ENCODE data around the gene TEX11.

GRCh38 chrX:70488856-70489255, 419.7 kb downstream of the TEX11 start:
- TF ChIP-seq POLR2A (IDR thresholded peaks at IDR 0.05; ENCODE audit: low read depth, low read length) (no peak), POLR2AphosphoS5 (IDR thresholded peaks at IDR 0.05; ENCODE audit: low read depth, low read length) (no peak), PAX5 (IDR thresholded peaks at IDR 0.05; ENCODE audit: insufficient read depth, low read length, severe bottlenecking) (no peak), POU2F2 (IDR thresholded peaks at IDR 0.05; ENCODE audit: low read depth, low read length) (no peak), TAF1 (IDR thresholded peaks at IDR 0.05; ENCODE audit: low read depth, low read length) (no peak), SPI1 (IDR thresholded peaks at IDR 0.05; ENCODE audit: low read depth, low read length) (no peak)
